K562 (cell line): ENCODE results near the gene NTRK3. TPM values are rescaled to one million over a fixed set of nuclear protein-coding genes. Genes with fewer than 3 reads are reported as not detected.

Experiments used
- ATAC-seq: fragments of 200-7000 bp; cut with Tn5 transposase; 3 replicates; pipeline ENCODE4 v1.9.1; 2020; ENCODE audit warnings: moderate library complexity
- BruUV-seq: library from RNA; stranded (reverse); fragments of 400-500 nt; replicated peaks from 2 replicates; lab custom pipeline; 2021; lab: Mats Ljungman, UMichigan
- CTCF ChIA-PET: fragments of 300-600 bp; formaldehyde crosslinking; extraction: SDS; loops from one replicate; lab custom pipeline; 2021; ENCODE audit warnings: low intra/inter-chr PET ratio; lab: Yijun Ruan, JAX
- POLR2A ChIA-PET: fragments of 300-600, 350-650 bp; sonication (Branson Sonifier 250); formaldehyde crosslinking; extraction: SDS; loops from one replicate; lab custom pipeline; 2021; ENCODE audit warnings: antibody characterized with exemption, inconsistent platforms; lab: Yijun Ruan, JAX
- DNase-seq, 4 experiments: peaks; one replicate each; pipeline versions ENCODE4 v3.0.0 to v3.0.0-alpha.2; 2011 to 2018; ENCODE audit warnings: low spot score in 3 of 4, mixed read lengths in 3 of 4; ENCODE audit errors: extremely low read depth in 1 of 4
- FAIRE-seq: peaks from 2 replicates; lab custom pipeline; 2011; peaks lifted over from hg19 to GRCh38; lab: Jason Lieb, UNC
- H2AFZ ChIP-seq: 2 replicates; pipeline ENCODE4 v1.6.0; 2011; ENCODE audit warnings: low read depth, low read length, control low read depth, inconsistent platforms
- H3K27ac ChIP-seq: fragments of 200-600 bp; 3 replicates; pipeline ENCODE4 v1.8.0; 2011; ENCODE audit warnings: low read depth, mild to moderate bottlenecking, control low read depth, inconsistent platforms, low read length, moderate library complexity, mixed read lengths; ENCODE audit errors: extremely low read depth
- H3K27me3 ChIP-seq, 2 experiments: fragments of 300-600 bp in 1 of 2; 2 replicates in 1 of 2; 3 replicates in 1 of 2; pipeline versions ENCODE4 v1.6.0 to v1.8.0; 2011; ENCODE audit warnings: inconsistent platforms in 2 of 2, low read length in 2 of 2, mild to moderate bottlenecking in 1 of 2, mixed read lengths in 1 of 2, moderate library complexity in 1 of 2; ENCODE audit not compliant: control insufficient read depth in 2 of 2, insufficient read depth in 2 of 2
- H3K36me3 ChIP-seq: fragments of 300-600 bp; 3 replicates; pipeline ENCODE4 v1.8.0; 2011; ENCODE audit warnings: mild to moderate bottlenecking, low read length, inconsistent platforms; ENCODE audit not compliant: control insufficient read depth, insufficient read depth
- H3K4me1 ChIP-seq, 2 experiments: fragments of 200-600 bp in 1 of 2; replicated peaks in 1 of 2; 2 replicates in 1 of 2; 3 replicates in 1 of 2; pipeline versions ENCODE4 v1.5.1 to v1.8.0; 2011; ENCODE audit warnings: inconsistent platforms in 2 of 2, low read length in 2 of 2, mild to moderate bottlenecking in 1 of 2, mixed read lengths in 1 of 2, moderate library complexity in 1 of 2; ENCODE audit not compliant: control insufficient read depth in 2 of 2, insufficient read depth in 2 of 2
- H3K4me2 ChIP-seq: 2 replicates; pipeline ENCODE4 v1.6.1; 2011; ENCODE audit warnings: low read length, control low read depth, inconsistent platforms, mixed read lengths; ENCODE audit not compliant: insufficient read depth
- H3K4me3 ChIP-seq: fragments of 200-600 bp; sonication (generic), shearing (Covaris generic); 2 replicates; pipeline ENCODE4 v1.5.1; 2016; ENCODE audit warnings: control low read depth, inconsistent platforms
- H3K79me2 ChIP-seq: fragments of 200-600 bp; 3 replicates; pipeline ENCODE4 v1.8.0; 2011; ENCODE audit warnings: low read length, inconsistent platforms; ENCODE audit not compliant: control insufficient read depth, insufficient read depth
- H3K9ac ChIP-seq, 2 experiments: 2 replicates each; pipeline versions ENCODE4 v1.6.0 to v1.6.1; 2011; ENCODE audit warnings: low read depth in 2 of 2, low read length in 2 of 2, control low read depth in 1 of 2, inconsistent platforms in 1 of 2, mild to moderate bottlenecking in 1 of 2, mixed read lengths in 1 of 2; ENCODE audit not compliant: insufficient read depth in 1 of 2
- H3K9me1 ChIP-seq: one replicate; pipeline ENCODE4 v1.6.0; 2011; ENCODE audit warnings: inconsistent platforms, mild to moderate bottlenecking, low read length, moderate library complexity; ENCODE audit not compliant: control insufficient read depth, insufficient read depth
- H3K9me3 ChIP-seq: replicated peaks from 2 replicates; pipeline ENCODE4 v1.5.1; 2011; ENCODE audit warnings: low read depth, low read length, inconsistent platforms; ENCODE audit not compliant: control insufficient read depth, insufficient read depth
- H4K20me1 ChIP-seq: replicated peaks from 2 replicates; pipeline ENCODE4 v1.6.1; 2011; ENCODE audit warnings: low read length, inconsistent platforms, mixed read lengths; ENCODE audit not compliant: control insufficient read depth, insufficient read depth
- CHD1 ChIP-seq: fragments of 200-600 bp; sonication (generic); IDR thresholded peaks from one replicate; pipeline ENCODE4 v1.6.1; 2012; ENCODE audit warnings: mild to moderate bottlenecking, moderate library complexity, low read length, inconsistent platforms
- DIDO1 ChIP-seq: fragments of 450-650 bp; IDR thresholded peaks from 2 replicates; pipeline ENCODE4 v1.6.1; 2016; ENCODE audit warnings: low read depth, missing biosample characterization, missing genetic modification characterization
- HNRNPK ChIP-seq: fragments of 200-400 bp; formaldehyde crosslinking; IDR thresholded peaks from one replicate; pipeline ENCODE4 v1.6.1; 2018; ENCODE audit warnings: mild to moderate bottlenecking, low read depth, low read length; ENCODE audit not compliant: poor library complexity, severe bottlenecking
- KLF10 ChIP-seq: fragments of 250-450 bp; sonication (Bioruptor Pico); IDR thresholded peaks from 2 replicates; pipeline ENCODE4 v1.6.1; 2021; ENCODE audit warnings: matching md5 sums
- MCM5 ChIP-seq: fragments of 450-650 bp; IDR thresholded peaks from 2 replicates; pipeline ENCODE4 v1.6.1; 2016; ENCODE audit warnings: low read depth
- OTX1 ChIP-seq: fragments of 450-650 bp; formaldehyde crosslinking; IDR thresholded peaks from 2 replicates; pipeline ENCODE4 v1.4.0; 2022; ENCODE audit warnings: mild to moderate bottlenecking
- PCBP1 ChIP-seq: fragments of 200-400 bp; formaldehyde crosslinking; IDR thresholded peaks from 2 replicates; pipeline ENCODE4 v1.6.1; 2018; ENCODE audit warnings: mild to moderate bottlenecking, low read depth, low read length; ENCODE audit not compliant: poor library complexity, severe bottlenecking
- ZNF253 ChIP-seq: fragments of 250-450 bp; sonication (Bioruptor Pico); conservative IDR thresholded peaks from 2 replicates; pipeline ENCODE4 v1.6.1; 2021; ENCODE audit warnings: mild to moderate bottlenecking
- ZNF740 ChIP-seq, 3 experiments: fragments of 200-800 bp in 1 of 3; sonication (Bioruptor generic) in 1 of 3; sonication (generic) in 1 of 3; formaldehyde crosslinking in 1 of 3; IDR thresholded peaks; 2 replicates each; pipeline versions ENCODE4 v1.6.1 to v1.8.0; 2016 to 2022; ENCODE audit warnings: mild to moderate bottlenecking in 2 of 3, missing compliant biosample characterization in 2 of 3, missing genetic modification characterization in 2 of 3, missing genetic modification reagents in 1 of 3
- WGBS: fragments of 100-300 bp; shearing (Covaris generic); methylation state at CpG from one replicate; pipeline ENCODE4 v1.1.6; 2016; ENCODE audit warnings: low coverage, mixed read lengths; ENCODE audit not compliant: insufficient coverage; ENCODE audit errors: missing lambda C conversion rate; 5-methylcytosine and 5-hydroxymethylcytosine counted together
- in situ Hi-C: fragments of 300-500 bp; cut with MboI; formaldehyde crosslinking; loops from 4 replicates; pipeline ENCODE4 v1.15.0; 2018; ENCODE audit warnings: inconsistent platforms, mixed read lengths
- intact Hi-C: fragments of 100-400 bp; cut with micrococcal nuclease; formaldehyde crosslinking; loops from 2 replicates; pipeline ENCODE4 v1.14.2; 2022
- polyA plus RNA-seq, 8 experiments: library from polyadenylated mRNA; depleted of rRNA in 4 of 8; stranded (reverse) in 5 of 8; unstranded in 3 of 8; fragments of >200 nt; fragmentation: Nextera tagmentation in 2 of 8; fragmentation: Illumina TruSeq in 1 of 8; extraction: Ambion mirVana in 2 of 8; extraction: Trizol in 1 of 8; gene quantifications; 2 replicates each; pipeline versions ENCODE4 v1.2.1 to v1.2.3, GENCODE V29; 2011 to 2014; ENCODE audit warnings: inconsistent platforms in 1 of 8, missing spikeins in 1 of 8
- total RNA-seq, 7 experiments: library from RNA; depleted of rRNA in 6 of 7; stranded (reverse); fragments of >200 nt in 6 of 7; fragmentation: Illumina TruSeq in 2 of 7; extraction: Trizol in 2 of 7; gene quantifications; 2 replicates each; pipeline versions ENCODE4 v1.2.1 to v1.2.3, GENCODE V29; 2011 to 2021; ENCODE audit warnings: low replicate concordance in 1 of 7

Gene NTRK3
- total and polyA plus RNA-seq, 9 of the 15 experiments (the other 6 are each of a cell fraction or from before 2014, with no cell fraction given), result 0.11 to 0.13 TPM; not detected in 7

DNA sequence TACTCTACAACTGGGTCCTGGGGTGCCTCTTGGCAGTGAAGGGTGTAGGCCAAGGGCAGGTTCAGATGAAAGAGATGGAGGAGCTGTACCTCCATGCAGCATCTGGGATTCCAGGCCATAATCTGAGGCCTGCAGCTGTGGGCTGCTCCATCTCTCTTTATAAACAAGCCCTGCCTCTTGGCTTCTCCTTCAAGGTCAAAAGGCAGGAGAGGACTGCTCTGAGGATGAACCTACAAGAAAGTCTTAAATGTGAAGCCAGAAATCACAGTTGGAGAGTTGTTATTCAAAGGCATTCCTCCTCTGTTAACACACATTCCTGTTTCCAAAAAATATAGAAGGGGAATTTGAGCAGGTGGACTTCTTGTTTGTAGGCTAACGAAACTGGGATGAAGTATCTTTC lies 355.5 kb downstream of the NTRK3 start:
- Histone ChIP-seq H2AFZ (no peak overlapping the region), H3K79me2 (no peaks in the 10 kb centered on the region), H3K4me3 (no peak overlapping the region), H3K36me3 (no peaks in the 10 kb centered on the region), H3K9me1 (no peaks in the 10 kb centered on the region)
- BruUV-seq, result no TSS peak
- CTCF ChIA-PET, result no interaction called here
- in situ Hi-C loops, result no loop called here
- no peak for ATAC-seq
- DNase-seq, result no peak
- no peak for TF ChIP-seq KLF10
- TF ChIP-seq OTX1, result no peak
- no peak for TF ChIP-seq DIDO1
- no peak for TF ChIP-seq CHD1
- TF ChIP-seq MCM5, result no peak
- TF ChIP-seq, all 486 proteins: peak for 0
- 0% methylated on average over 1 of the region's 1 CpG for WGBS
- Histone ChIP-seq H3K9ac (no peak overlapping the region), H3K27ac (no peak overlapping the region), H4K20me1 (no peaks in the 10 kb centered on the region), H3K27me3 (no peaks in the 10 kb centered on the region), H3K9me3 (no peaks in the 10 kb centered on the region), H3K4me2 (no peak overlapping the region), H3K4me1 (no peaks in the 10 kb centered on the region)
- no peak for FAIRE-seq
- POLR2A ChIA-PET, result no interaction called here
- intact Hi-C loops, result no loop called here

DNA sequence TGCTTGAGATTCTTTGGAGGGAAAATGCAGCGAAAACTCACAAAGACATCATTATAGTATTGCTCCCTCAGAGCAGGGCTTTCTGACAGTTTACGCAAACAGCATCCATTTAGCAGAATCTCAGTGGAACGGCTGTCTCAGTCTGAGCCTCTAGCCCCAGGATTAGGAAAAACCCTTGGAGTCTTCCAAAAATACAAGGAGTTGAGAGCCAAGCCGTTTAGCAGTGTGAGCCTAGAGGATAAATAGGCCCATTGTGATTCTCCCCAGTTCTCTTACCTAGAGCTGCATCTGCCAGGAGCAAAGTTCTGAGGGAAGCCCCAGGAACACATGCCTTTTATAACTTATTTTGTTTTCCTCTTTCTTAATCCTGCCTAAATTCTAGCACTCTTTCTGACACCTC lies 359.6 kb downstream of the NTRK3 start:
- Histone ChIP-seq H2AFZ (no peak overlapping the region), H3K27ac (no peak overlapping the region), H3K9me1 (no peaks in the 10 kb centered on the region), H4K20me1 (no peaks in the 10 kb centered on the region), H3K79me2 (no peaks in the 10 kb centered on the region), H3K9ac (no peak overlapping the region), H3K4me3 (no peak overlapping the region), H3K27me3 (no peaks in the 10 kb centered on the region), H3K4me2 (no peak overlapping the region), H3K9me3 (no peaks in the 10 kb centered on the region), H3K36me3 (no peaks in the 10 kb centered on the region), H3K4me1 (no peaks in the 10 kb centered on the region)
- WGBS, result 0% methylated on average over 4 of the region's 4 CpGs
- ChIA-PET POLR2A (no interaction called here), CTCF (no interaction called here)
- FAIRE-seq (no peak), DNase-seq (no peak), ATAC-seq (no peak)
- in situ Hi-C loops (no loop called here), intact Hi-C loops (no loop called here)
- no TSS peak for BruUV-seq
- TF ChIP-seq ZNF253 (CRISPR knock-in tag), result no peak
- TF ChIP-seq HNRNPK, result no peak
- TF ChIP-seq PCBP1, result no peak
- TF ChIP-seq ZNF740 (CRISPR knock-in tag; IDR thresholded peaks at IDR 0.05), result no peak
- TF ChIP-seq ZNF740 (tag; IDR thresholded peaks at IDR 0.05), result no peak
